ENCODE measurements around the gene NBAS. TPM values are rescaled to one million over a fixed set of nuclear protein-coding genes. Genes with fewer than 3 reads are reported as not detected.

NBAS gene
- total RNA-seq, 1 experiment from 2014 or later: 46.4 TPM

DNA sequence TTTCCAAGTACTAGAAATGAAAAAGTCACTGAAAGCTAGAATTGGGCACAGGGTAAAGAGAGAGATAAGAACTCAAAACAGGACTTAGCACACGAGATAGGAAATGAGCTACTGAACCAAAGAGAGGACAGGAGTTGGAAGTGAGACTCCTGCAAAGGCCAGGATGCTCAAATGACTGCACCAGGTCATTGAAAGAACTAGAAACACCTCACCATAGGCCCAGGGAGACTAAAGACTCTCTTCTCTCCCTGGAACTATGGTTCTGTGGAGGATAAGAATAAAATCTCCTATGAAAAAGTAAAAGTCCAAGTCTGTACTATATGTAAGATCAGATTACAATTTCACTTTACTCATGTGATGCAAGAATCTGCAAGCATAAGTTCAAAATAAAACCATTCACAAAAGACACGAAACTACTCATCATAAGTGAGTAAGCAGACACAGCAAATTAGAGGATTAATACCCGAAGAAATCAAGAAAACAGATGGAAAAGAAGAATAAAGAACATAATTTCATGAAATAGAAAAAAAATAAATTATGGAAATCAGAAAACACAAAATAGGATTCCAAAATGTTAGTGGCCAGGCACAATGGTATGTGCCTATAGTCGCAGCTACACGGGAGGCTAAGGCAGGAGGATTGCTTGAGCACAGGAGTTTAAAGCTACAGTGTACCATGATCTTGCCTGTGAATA, 6.5 kb downstream of the NBAS start:
- DNase-seq (ENCODE audit: unreplicated experiment): no peak
- ChIA-PET CTCF (interaction anchor here (0.6 to 2.0 kb wide), 5 partner anchors 21 to 95 kb away, joined by 3 to 9 read pairs (median 3); no protein-coding TSS in a partner anchor), POLR2A (no interaction called here)
- no peaks in the 10 kb centered on the region for H3K27me3 Mint-ChIP-seq (ENCODE audit: insufficient read depth, unreplicated experiment)
- no peaks in the 10 kb centered on the region for H3K9me3 Mint-ChIP-seq (ENCODE audit: unreplicated experiment)
- intact Hi-C loops (cut with micrococcal nuclease): no loop called here
- BruUV-seq (replicated peaks): no TSS peak
- H3K4me3 Mint-ChIP-seq (ENCODE audit: unreplicated experiment): peak overlapping the region; percentile 12
- peaks cover 24% of the 10 kb centered on the region for H3K36me3 Mint-ChIP-seq (ENCODE audit: insufficient read depth, unreplicated experiment)
- H3K4me1 Mint-ChIP-seq (ENCODE audit: insufficient read depth, unreplicated experiment): peaks cover 14% of the 10 kb centered on the region
- TF ChIP-seq, protein P1, sequence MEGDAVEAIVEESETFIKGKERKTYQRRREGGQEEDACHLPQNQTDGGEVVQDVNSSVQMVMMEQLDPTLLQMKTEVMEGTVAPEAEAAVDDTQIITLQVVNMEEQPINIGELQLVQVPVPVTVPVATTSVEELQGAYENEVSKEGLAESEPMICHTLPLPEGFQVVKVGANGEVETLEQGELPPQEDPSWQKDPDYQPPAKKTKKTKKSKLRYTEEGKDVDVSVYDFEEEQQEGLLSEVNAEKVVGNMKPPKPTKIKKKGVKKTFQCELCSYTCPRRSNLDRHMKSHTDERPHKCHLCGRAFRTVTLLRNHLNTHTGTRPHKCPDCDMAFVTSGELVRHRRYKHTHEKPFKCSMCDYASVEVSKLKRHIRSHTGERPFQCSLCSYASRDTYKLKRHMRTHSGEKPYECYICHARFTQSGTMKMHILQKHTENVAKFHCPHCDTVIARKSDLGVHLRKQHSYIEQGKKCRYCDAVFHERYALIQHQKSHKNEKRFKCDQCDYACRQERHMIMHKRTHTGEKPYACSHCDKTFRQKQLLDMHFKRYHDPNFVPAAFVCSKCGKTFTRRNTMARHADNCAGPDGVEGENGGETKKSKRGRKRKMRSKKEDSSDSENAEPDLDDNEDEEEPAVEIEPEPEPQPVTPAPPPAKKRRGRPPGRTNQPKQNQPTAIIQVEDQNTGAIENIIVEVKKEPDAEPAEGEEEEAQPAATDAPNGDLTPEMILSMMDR (IDR thresholded peaks at IDR 0.05; ENCODE audit: unreplicated experiment): no peak
- H3K27ac Mint-ChIP-seq (ENCODE audit: low read depth, unreplicated experiment): no peak overlapping the region

GRCh38 chr2:15553951-15554350, 7.2 kb downstream of the NBAS start:
- intact Hi-C loops (cut with micrococcal nuclease): no loop called here
- POLR2A ChIA-PET: interaction anchor here (1.6 kb wide), 1 partner anchor 8 kb away, joined by 10 read pairs; the partner anchor contains the start of gene NBAS
- DNase-seq (ENCODE audit: unreplicated experiment): no peak
- H3K27me3 Mint-ChIP-seq (ENCODE audit: insufficient read depth, unreplicated experiment): no peaks in the 10 kb centered on the region
- CTCF ChIA-PET: interaction anchor here (0.9 to 2.0 kb wide), 4 partner anchors 22 to 35 kb away, joined by 3 to 9 read pairs (median 4); no protein-coding TSS in a partner anchor
- H3K4me3 Mint-ChIP-seq (ENCODE audit: unreplicated experiment): no peak overlapping the region
- no TSS peak for BruUV-seq (replicated peaks)
- TF ChIP-seq, protein P1 (IDR thresholded peaks at IDR 0.05; ENCODE audit: unreplicated experiment): no peak
- no peaks in the 10 kb centered on the region for H3K9me3 Mint-ChIP-seq (ENCODE audit: unreplicated experiment)
- H3K36me3 Mint-ChIP-seq (ENCODE audit: insufficient read depth, unreplicated experiment): peaks cover 26% of the 10 kb centered on the region
- no peak overlapping the region for H3K27ac Mint-ChIP-seq (ENCODE audit: low read depth, unreplicated experiment)
- H3K4me1 Mint-ChIP-seq (ENCODE audit: insufficient read depth, unreplicated experiment): peaks cover 14% of the 10 kb centered on the region

DNA sequence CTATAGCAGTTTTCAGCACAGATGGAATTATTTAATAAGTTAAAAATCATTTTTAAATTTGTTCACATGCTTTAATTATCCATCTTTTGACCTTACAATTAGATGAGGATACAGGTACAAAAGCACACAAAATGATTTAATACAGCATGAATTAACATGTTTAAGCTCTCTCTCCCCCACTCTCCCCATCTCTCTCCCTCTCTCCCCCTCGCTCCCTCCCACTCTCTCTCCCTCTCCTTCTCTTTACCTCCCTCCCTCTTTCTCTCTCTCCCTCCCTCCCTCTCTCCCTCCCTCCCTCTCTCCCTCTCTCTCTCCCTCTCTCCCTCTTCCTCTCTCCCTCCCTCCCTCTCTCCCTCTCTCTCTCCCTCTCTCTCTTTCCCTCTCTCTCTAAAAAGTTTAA, 7.6 kb downstream of the NBAS start:
- BruUV-seq (replicated peaks): no TSS peak
- intact Hi-C loops (cut with micrococcal nuclease): no loop called here
- CTCF ChIA-PET: interaction anchor here (1.1 to 2.0 kb wide), 3 partner anchors 23 to 36 kb away, joined by 3 to 9 read pairs (median 4); no protein-coding TSS in a partner anchor

DNA sequence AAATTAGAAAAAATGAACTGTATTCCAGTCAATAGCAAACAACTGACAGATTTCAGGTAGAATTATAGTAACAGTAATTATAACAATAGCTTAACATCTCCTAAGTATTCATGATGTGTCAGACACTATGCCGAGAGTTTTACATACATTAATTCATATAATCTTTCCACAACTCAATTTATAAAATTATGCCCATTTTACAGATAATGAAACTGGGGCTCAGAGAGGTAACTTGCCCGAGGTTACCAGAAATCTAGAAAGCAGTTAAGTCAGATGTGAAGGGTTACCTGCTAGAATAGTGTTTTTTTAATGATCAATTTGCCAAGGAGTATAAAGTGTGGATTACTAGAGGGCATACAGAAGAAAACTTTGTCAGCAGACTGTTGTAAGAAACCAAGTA, 12.2 kb downstream of the NBAS start:
- TF ChIP-seq, protein P1 (IDR thresholded peaks at IDR 0.05; ENCODE audit: unreplicated experiment): no peak
- CTCF ChIA-PET: interaction anchor here (0.7 kb wide), 1 partner anchor 15 kb away, joined by 3 read pairs; no protein-coding TSS in a partner anchor
- Mint-ChIP-seq H3K4me1 (ENCODE audit: insufficient read depth, unreplicated experiment) (no peaks in the 10 kb centered on the region), H3K27ac (ENCODE audit: low read depth, unreplicated experiment) (no peak overlapping the region), H3K9me3 (ENCODE audit: unreplicated experiment) (no peaks in the 10 kb centered on the region), H3K27me3 (ENCODE audit: insufficient read depth, unreplicated experiment) (no peaks in the 10 kb centered on the region), H3K4me3 (ENCODE audit: unreplicated experiment) (no peak overlapping the region), H3K36me3 (ENCODE audit: insufficient read depth, unreplicated experiment) (peaks cover 32% of the 10 kb centered on the region)
- no TSS peak for BruUV-seq (replicated peaks)
- DNase-seq (ENCODE audit: unreplicated experiment): no peak
- POLR2A ChIA-PET: no interaction called here
- intact Hi-C loops (cut with micrococcal nuclease): no loop called here

More for the DNA sequence above, 7.6 kb downstream of the NBAS start:
- no peak for DNase-seq (ENCODE audit: unreplicated experiment)
- peaks cover 14% of the 10 kb centered on the region for H3K4me1 Mint-ChIP-seq (ENCODE audit: insufficient read depth, unreplicated experiment)
- H3K27ac Mint-ChIP-seq (ENCODE audit: low read depth, unreplicated experiment): no peak overlapping the region
- H3K4me3 Mint-ChIP-seq (ENCODE audit: unreplicated experiment): no peak overlapping the region
- TF ChIP-seq, protein P1 (IDR thresholded peaks at IDR 0.05; ENCODE audit: unreplicated experiment): no peak
- H3K27me3 Mint-ChIP-seq (ENCODE audit: insufficient read depth, unreplicated experiment): no peaks in the 10 kb centered on the region
- POLR2A ChIA-PET: interaction anchor here (1.6 kb wide), 1 partner anchor 8 kb away, joined by 10 read pairs; the partner anchor contains the start of gene NBAS
- no peaks in the 10 kb centered on the region for H3K9me3 Mint-ChIP-seq (ENCODE audit: unreplicated experiment)
- H3K36me3 Mint-ChIP-seq (ENCODE audit: insufficient read depth, unreplicated experiment): peaks cover 25% of the 10 kb centered on the region

Data from MCF 10A (cell line).